Neuronal stem cell (in vitro differentiated cells): ENCODE measurements around the gene POMP.

Experiments
- DNase-seq: peaks from one replicate; pipeline ENCODE4 v3.0.0-alpha.2; 2013; ENCODE audit warnings: low spot score
- H2AFZ ChIP-seq: one replicate; pipeline ENCODE4 v1.6.1; 2013; ENCODE audit warnings: mild to moderate bottlenecking, low read length, inconsistent platforms
- H2AK5ac ChIP-seq: 2 replicates; pipeline ENCODE4 v1.6.1; 2013; ENCODE audit warnings: low read depth, mild to moderate bottlenecking, inconsistent platforms, low read length, moderate library complexity, mixed read lengths
- H2BK120ac ChIP-seq: 2 replicates; pipeline ENCODE4 v1.6.1; 2013; ENCODE audit warnings: low read depth, mild to moderate bottlenecking, inconsistent platforms, low read length, moderate library complexity, mixed read lengths
- H2BK12ac ChIP-seq: one replicate; pipeline ENCODE4 v1.6.1; 2013; ENCODE audit warnings: low read length, inconsistent platforms
- H2BK15ac ChIP-seq: 2 replicates; pipeline ENCODE4 v1.6.1; 2013; ENCODE audit warnings: mild to moderate bottlenecking, low read length, inconsistent platforms, mixed read lengths
- H2BK5ac ChIP-seq: one replicate; pipeline ENCODE4 v1.6.1; 2013; ENCODE audit warnings: inconsistent platforms, mild to moderate bottlenecking, low read length, moderate library complexity
- H3K14ac ChIP-seq: one replicate; pipeline ENCODE4 v1.6.1; 2013; ENCODE audit warnings: low read length, inconsistent platforms
- H3K18ac ChIP-seq: 2 replicates; pipeline ENCODE4 v1.6.1; 2013; ENCODE audit warnings: low read length, inconsistent platforms
- H3K23ac ChIP-seq: 2 replicates; pipeline ENCODE4 v1.6.1; 2013; ENCODE audit warnings: low read depth, mild to moderate bottlenecking, mixed read lengths, low read length, inconsistent platforms; ENCODE audit not compliant: poor library complexity
- H3K27ac ChIP-seq: replicated peaks from 3 replicates; pipeline ENCODE4 v1.5.1; 2013; ENCODE audit warnings: low read length, inconsistent platforms
- H3K27me3 ChIP-seq, 3 experiments: 2 replicates each; pipeline ENCODE4 v1.6.1; 2013; ENCODE audit warnings: low read length in 3 of 3, mild to moderate bottlenecking in 2 of 3, inconsistent platforms in 1 of 3, low read depth in 1 of 3, mixed read lengths in 1 of 3, moderate library complexity in 1 of 3; ENCODE audit not compliant: control insufficient read depth in 3 of 3, insufficient read depth in 3 of 3
- H3K36me3 ChIP-seq, 2 donors: replicated peaks in 1 of 2; 2 replicates each; pipeline ENCODE4 v1.6.1; 2013; ENCODE audit warnings: low read length in 2 of 2; ENCODE audit not compliant: control insufficient read depth in 2 of 2, insufficient read depth in 2 of 2
- H3K4ac ChIP-seq: 2 replicates; pipeline ENCODE4 v1.6.1; 2013; ENCODE audit warnings: inconsistent platforms, mild to moderate bottlenecking, low read length, moderate library complexity
- H3K4me1 ChIP-seq, 2 donors: 1 replicate in 1 of 2; 2 replicates in 1 of 2; pipeline ENCODE4 v1.6.1; 2013; ENCODE audit warnings: low read length in 2 of 2, low read depth in 1 of 2; ENCODE audit not compliant: control insufficient read depth in 2 of 2, insufficient read depth in 1 of 2
- H3K4me2 ChIP-seq: one replicate; pipeline ENCODE4 v1.6.1; 2013; ENCODE audit warnings: mild to moderate bottlenecking, low read length, inconsistent platforms; ENCODE audit not compliant: insufficient read depth, poor library complexity, severe bottlenecking
- H3K4me3 ChIP-seq, 2 donors: 2 replicates each; pipeline ENCODE4 v1.5.1; 2013; ENCODE audit warnings: low read length in 2 of 2, mild to moderate bottlenecking in 2 of 2, inconsistent platforms in 1 of 2, moderate library complexity in 1 of 2
- H3K79me1 ChIP-seq: one replicate; pipeline ENCODE4 v1.6.1; 2013; ENCODE audit warnings: low read depth, mild to moderate bottlenecking, inconsistent platforms, low read length, moderate library complexity
- H3K9ac ChIP-seq: one replicate; pipeline ENCODE4 v1.6.1; 2013; ENCODE audit warnings: mild to moderate bottlenecking, low read depth, low read length, inconsistent platforms; ENCODE audit not compliant: poor library complexity
- H3K9me3 ChIP-seq, 2 donors: replicated peaks in 1 of 2; 2 replicates each; pipeline versions ENCODE3 to v1.6.1; 2013; ENCODE audit warnings: low read length in 2 of 2, mild to moderate bottlenecking in 2 of 2, inconsistent platforms in 1 of 2, low read depth in 1 of 2, mixed read lengths in 1 of 2, moderate library complexity in 1 of 2; ENCODE audit not compliant: control insufficient read depth in 2 of 2, insufficient read depth in 1 of 2
- H4K8ac ChIP-seq: one replicate; pipeline ENCODE4 v1.6.1; 2013; ENCODE audit warnings: low read depth, mild to moderate bottlenecking, inconsistent platforms, low read length, moderate library complexity
- H4K91ac ChIP-seq: one replicate; pipeline ENCODE4 v1.6.1; 2013; ENCODE audit warnings: low read length, low read depth, mild to moderate bottlenecking, inconsistent platforms; ENCODE audit not compliant: poor library complexity
- WGBS, 2 donors: extraction: QIAGEN DNeasy Blood & Tissue Kit; methylation state at CpG; one replicate each; pipeline ENCODE4 v1.1.7; 2013; ENCODE audit warnings: missing lambda C conversion rate in 2 of 2, mixed read lengths in 1 of 2; ENCODE audit not compliant: insufficient read length in 2 of 2, insufficient replicate concordance in 1 of 2; ENCODE audit errors: extremely low coverage in 2 of 2; 5-methylcytosine and 5-hydroxymethylcytosine counted together

Gene POMP

GRCh38 chr13:28671126-28671792 is 12.3 kb downstream of the POMP start:
- Histone ChIP-seq H3K27me3 (no peaks in the 10 kb centered on the region), H3K79me1 (no peaks in the 10 kb centered on the region), H3K36me3 (peaks cover 28 to 95% of the 10 kb centered on the region in 2 donors), H3K9me3 (no peaks in the 10 kb centered on the region), H4K8ac (no peak overlapping the region), H3K4ac (no peak overlapping the region), H3K4me3 (no peak overlapping the region), H2BK12ac (no peak overlapping the region), H4K91ac (no peak overlapping the region), H3K4me2 (no peak overlapping the region), H2BK120ac (no peak overlapping the region), H3K4me1 (no peaks in the 10 kb centered on the region), H3K27ac (no peak overlapping the region), H3K9ac (no peak overlapping the region), H3K23ac (no peak overlapping the region), H2AK5ac (no peak overlapping the region), H3K18ac (no peak overlapping the region), H2BK15ac (no peak overlapping the region), H3K14ac (no peak overlapping the region), H2BK5ac (no peak overlapping the region), H2AFZ (no peak overlapping the region)
- no peak for DNase-seq

DNA sequence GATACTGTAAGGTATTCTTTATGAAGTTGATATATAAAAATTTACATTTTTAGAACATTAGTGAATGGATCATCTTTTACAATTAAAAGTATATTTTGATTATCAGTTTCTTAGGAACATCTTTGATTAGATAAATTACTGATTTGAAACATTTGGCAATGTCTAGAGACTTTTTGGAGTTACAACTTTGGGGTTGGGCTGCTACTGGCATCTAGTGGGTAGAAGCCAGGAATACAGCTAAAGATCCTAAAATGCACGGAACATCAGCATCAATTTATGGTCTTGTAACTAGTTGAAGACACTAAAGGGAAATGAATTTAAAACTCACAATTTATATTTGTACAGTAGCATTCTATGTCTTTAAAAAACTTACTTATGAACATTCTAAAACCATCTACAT is 19.9 kb downstream of the POMP start:
- Histone ChIP-seq H3K14ac (no peak overlapping the region), H3K27ac (no peak overlapping the region), H3K18ac (no peak overlapping the region), H3K4me1 (no peaks in the 10 kb centered on the region), H4K8ac (no peak overlapping the region), H3K27me3 (no peaks in the 10 kb centered on the region), H3K9me3 (no peaks in the 10 kb centered on the region), H2BK12ac (no peak overlapping the region), H2AFZ (no peak overlapping the region), H3K4ac (no peak overlapping the region), H4K91ac (no peak overlapping the region), H3K4me2 (no peak overlapping the region), H3K23ac (no peak overlapping the region), H2BK15ac (no peak overlapping the region), H3K36me3 (peaks cover 10 to 59% of the 10 kb centered on the region in 2 donors), H2BK5ac (no peak overlapping the region), H3K79me1 (no peaks in the 10 kb centered on the region), H3K9ac (no peak overlapping the region), H2AK5ac (no peak overlapping the region), H3K4me3 (no peak overlapping the region), H2BK120ac (no peak overlapping the region)
- no peak for DNase-seq
- no CpG with 5 or more reads among the region's 1 CpG for WGBS, 2 donors

DNA sequence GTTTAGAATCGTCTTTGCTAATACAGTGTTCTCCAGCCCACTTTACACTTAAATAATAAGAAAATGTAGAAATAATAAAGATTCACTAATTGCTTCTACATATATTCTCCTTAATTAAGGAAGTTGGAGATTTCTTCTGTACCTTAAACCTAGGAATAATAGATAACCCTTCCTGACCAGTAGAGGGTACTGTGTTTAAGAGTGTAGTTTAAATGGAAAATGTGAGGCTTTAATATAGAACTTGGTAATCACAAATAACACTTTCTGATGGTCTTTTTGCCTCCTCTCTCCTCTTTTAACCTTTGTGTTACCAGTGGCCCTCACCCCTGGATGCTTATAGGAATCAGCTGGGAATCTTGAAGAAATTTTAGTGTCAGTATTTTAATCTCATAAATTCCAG is 20.7 kb downstream of the POMP start:
- Histone ChIP-seq H2BK15ac (no peak overlapping the region), H4K8ac (no peak overlapping the region), H3K4ac (no peak overlapping the region), H3K79me1 (no peaks in the 10 kb centered on the region), H2BK12ac (no peak overlapping the region), H2AK5ac (no peak overlapping the region), H2BK5ac (no peak overlapping the region), H3K14ac (no peak overlapping the region), H3K18ac (no peak overlapping the region), H3K9ac (no peak overlapping the region), H4K91ac (no peak overlapping the region), H3K27me3 (no peaks in the 10 kb centered on the region), H3K23ac (no peak overlapping the region), H2BK120ac (no peak overlapping the region), H3K4me3 (no peak overlapping the region), H3K27ac (no peak overlapping the region), H2AFZ (no peak overlapping the region), H3K36me3 (peaks cover 4 to 51% of the 10 kb centered on the region in 2 donors), H3K4me1 (peaks cover 0 to 4% of the 10 kb centered on the region in 2 donors), H3K9me3 (no peaks in the 10 kb centered on the region), H3K4me2 (no peak overlapping the region)
- no peak for DNase-seq
- no CpG with 5 or more reads among the region's 1 CpG for WGBS, 2 donors

GRCh38 chr13:28680541-28680940 is 21.6 kb downstream of the POMP start:
- H4K91ac ChIP-seq = no peak overlapping the region
- H3K9me3 ChIP-seq = no peaks in the 10 kb centered on the region
- WGBS, 2 donors = no CpG with 5 or more reads among the region's 2 CpGs
- H3K18ac ChIP-seq = no peak overlapping the region
- H3K23ac ChIP-seq = no peak overlapping the region
- no peak overlapping the region for H2BK120ac ChIP-seq
- H3K4me2 ChIP-seq = no peak overlapping the region
- no peak overlapping the region for H3K27ac ChIP-seq
- H3K14ac ChIP-seq = no peak overlapping the region
- no peak overlapping the region for H3K4me3 ChIP-seq
- H3K4ac ChIP-seq = no peak overlapping the region
- H2AK5ac ChIP-seq = no peak overlapping the region
- H3K36me3 ChIP-seq = peaks cover 4 to 42% of the 10 kb centered on the region in 2 donors
- no peak overlapping the region for H2AFZ ChIP-seq
- no peak for DNase-seq
- no peak overlapping the region for H4K8ac ChIP-seq
- no peaks in the 10 kb centered on the region for H3K27me3 ChIP-seq
- H3K9ac ChIP-seq = no peak overlapping the region
- H2BK15ac ChIP-seq = no peak overlapping the region
- H3K79me1 ChIP-seq = peaks cover 2% of the 10 kb centered on the region
- no peak overlapping the region for H2BK12ac ChIP-seq
- peaks cover 0 to 5% of the 10 kb centered on the region in 2 donors for H3K4me1 ChIP-seq
- H2BK5ac ChIP-seq = no peak overlapping the region
